Thoracic aorta (tissue), 2 donors: ENCODE data around the gene EFCAB14. TPM values are rescaled to one million over a fixed set of nuclear protein-coding genes. Genes with fewer than 3 reads are reported as not detected.
"Not testable (repeated sequence)": the region's sequence is repeated elsewhere in the genome, so short reads cannot be mapped to it uniquely, and the experiment has no call there.

ENCODE experiments used
- ATAC-seq: fragments of 150-250 bp; one replicate; pipeline ENCODE4 v1.8.0; 2017; ENCODE audit warnings: low read depth; ENCODE audit not compliant: insufficient number of reproducible peaks, low FRiP score
- DNase-seq: peaks from one replicate; pipeline ENCODE4 v3.0.0-alpha.2; 2020; ENCODE audit warnings: low spot score
- H3K27ac ChIP-seq, 2 donors: fragments of 200-600 bp; sonication (generic); 1 replicate in 1 of 2; 2 replicates in 1 of 2; pipeline ENCODE4 v1.5.1; 2016; ENCODE audit warnings: mild to moderate bottlenecking in 2 of 2, moderate library complexity in 2 of 2
- H3K27me3 ChIP-seq: fragments of 200-600 bp; sonication (generic); replicated peaks from 2 replicates; pipeline ENCODE4 v1.6.0; 2016; ENCODE audit warnings: mild to moderate bottlenecking; ENCODE audit not compliant: insufficient read depth
- H3K36me3 ChIP-seq: fragments of 200-600 bp; sonication (generic); one replicate; pipeline ENCODE4 v1.5.1; 2016
- H3K4me1 ChIP-seq, 2 donors: fragments of 200-600 bp; sonication (generic); 1 replicate in 1 of 2; 2 replicates in 1 of 2; pipeline versions ENCODE4 v1.5.1 to v1.6.0; 2016; ENCODE audit warnings: low read depth in 2 of 2, mild to moderate bottlenecking in 1 of 2; ENCODE audit not compliant: control insufficient read depth in 1 of 2
- H3K4me3 ChIP-seq: fragments of 200-600 bp; sonication (generic); 2 replicates; pipeline ENCODE4 v1.5.1; 2016; ENCODE audit warnings: mild to moderate bottlenecking
- H3K9me3 ChIP-seq: fragments of 200-600 bp; sonication (generic); 2 replicates; pipeline ENCODE4 v1.5.1; 2016
- CTCF ChIP-seq: fragments of 200-600 bp; sonication (generic); IDR thresholded peaks from one replicate; pipeline ENCODE4 v1.5.1; 2019; ENCODE audit warnings: antibody characterized with exemption
- total RNA-seq, 2 donors: library from RNA; depleted of rRNA; stranded (reverse); fragments of >200 nt; gene quantifications; one replicate each; pipeline versions ENCODE4 v1.1.0 to v1.2.3, GENCODE V29; 2016

Gene EFCAB14
- total RNA-seq, 2 donors from 2014 or later = 102 to 107 TPM

- H3K36me3 ChIP-seq = no peaks in the 10 kb centered on the region
- no peak overlapping the region for H3K27ac ChIP-seq
- no peaks in the 10 kb centered on the region for H3K27me3 ChIP-seq
- no peak for DNase-seq
- TF ChIP-seq CTCF = no peak
- H3K9me3 ChIP-seq = no peaks in the 10 kb centered on the region
- H3K4me1 ChIP-seq = no peaks in the 10 kb centered on the region
- no peak for ATAC-seq
- H3K4me3 ChIP-seq = no peak overlapping the region
Measured at GRCh38 chr1:46735708-46736324, 16.9 kb upstream of the EFCAB14 start.

GRCh38 chr1:46728327-46728873 is 9.5 kb upstream of the EFCAB14 start:
- DNase-seq, H3K27me3 ChIP-seq, H3K9me3 ChIP-seq, H3K4me1 ChIP-seq, ATAC-seq, H3K27ac ChIP-seq, H3K36me3 ChIP-seq, H3K4me3 ChIP-seq: not testable (repeated sequence)

- ATAC-seq (no peak), DNase-seq (no peak)
- no peaks in the 10 kb centered on the region for H3K9me3 ChIP-seq
- H3K4me1 ChIP-seq = no peaks in the 10 kb centered on the region
- no peaks in the 10 kb centered on the region for H3K27me3 ChIP-seq
- no peaks in the 10 kb centered on the region for H3K36me3 ChIP-seq
- no peak overlapping the region for H3K27ac ChIP-seq
- TF ChIP-seq CTCF = no peak
- no peak overlapping the region for H3K4me3 ChIP-seq
Measured at GRCh38 chr1:46725736-46726108, 6.8 kb upstream of the EFCAB14 start.

- Histone ChIP-seq H3K27ac (no peak overlapping the region), H3K36me3 (no peaks in the 10 kb centered on the region), H3K27me3 (no peaks in the 10 kb centered on the region), H3K4me3 (no peak overlapping the region), H3K4me1 (no peaks in the 10 kb centered on the region), H3K9me3 (no peaks in the 10 kb centered on the region)
- TF ChIP-seq CTCF = peak; percentile 84
- ATAC-seq (peak; percentile 73), DNase-seq (no peak)
Measured at GRCh38 chr1:46724991-46725735, 6.2 kb upstream of the EFCAB14 start.

GRCh38 chr1:46723901-46724300 is 5.0 kb upstream of the EFCAB14 start:
- H3K27me3 ChIP-seq = no peaks in the 10 kb centered on the region
- H3K36me3 ChIP-seq = no peaks in the 10 kb centered on the region
- no peaks in the 10 kb centered on the region for H3K9me3 ChIP-seq
- peaks cover 0 to 6% of the 10 kb centered on the region in 2 donors for H3K4me1 ChIP-seq
- H3K27ac ChIP-seq = no peak overlapping the region
- DNase-seq (no peak), ATAC-seq (no peak)
- H3K4me3 ChIP-seq = no peak overlapping the region
- no peak for TF ChIP-seq CTCF
